HPDE6-E6E7 (cell line): ENCODE data around the gene SHC1.
A peak's percentile ranks its signal among the peaks of the same experiment; 100 is the strongest.

Experiments used
- DNase-seq: peaks from one replicate; pipeline ENCODE4 v3.0.0; 2011; ENCODE audit warnings: missing footprints; ENCODE audit errors: extremely low spot score

The SHC1 gene

GRCh38 chr1:154957091-154957657, 13.4 kb downstream of the SHC1 start:
- no peak for DNase-seq

GRCh38 chr1:154956544-154956941, 14.0 kb downstream of the SHC1 start:
- DNase-seq: no peak

DNA sequence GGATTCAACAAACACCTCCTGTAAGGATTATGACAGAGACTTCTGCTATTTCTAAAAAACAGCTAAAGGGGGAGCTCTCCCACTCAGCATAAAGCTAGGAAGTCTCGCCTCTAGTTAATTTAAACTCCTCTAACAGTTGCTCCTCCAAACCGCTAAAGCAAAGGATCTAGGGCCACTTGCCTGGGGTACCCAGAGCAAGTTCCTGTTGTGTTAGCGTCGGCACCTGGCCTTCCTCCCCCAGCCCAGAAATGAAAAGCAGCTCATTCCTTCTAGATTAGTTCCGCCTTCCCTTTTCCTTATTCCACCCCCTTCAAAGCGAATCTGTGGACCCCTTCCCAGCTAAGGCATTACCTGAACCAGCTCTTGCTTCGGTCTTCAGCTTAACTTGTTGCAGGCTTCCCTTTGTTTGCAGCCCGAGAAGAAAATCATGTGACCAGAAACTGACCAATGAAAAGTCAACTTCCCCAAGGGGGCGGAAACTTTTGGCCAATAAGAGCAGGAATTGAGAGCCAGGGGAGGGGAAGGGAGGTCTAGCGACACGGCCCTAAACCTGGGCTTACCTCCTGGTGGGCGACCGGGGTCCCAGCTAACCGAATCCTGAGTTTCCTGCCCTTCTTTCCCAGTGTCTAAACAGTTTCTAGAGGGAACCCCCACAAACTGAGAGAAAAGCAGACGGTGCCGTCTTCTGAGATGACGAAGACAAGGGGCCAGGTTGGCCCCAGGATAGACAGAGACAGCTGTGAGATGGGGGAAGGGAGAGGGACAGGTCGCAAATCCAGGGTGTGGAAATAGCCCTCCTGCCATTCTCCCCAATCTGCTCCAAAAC, 14.6 kb downstream of the SHC1 start, which contains the start of gene PBXIP1:
Gene PBXIP1, minus strand, starts transcription at position 382 of the 826 bp plus-strand sequence. CDS start 2,378 bp downstream, outside the sequence.
- DNase-seq: peak; percentile 95

DNA sequence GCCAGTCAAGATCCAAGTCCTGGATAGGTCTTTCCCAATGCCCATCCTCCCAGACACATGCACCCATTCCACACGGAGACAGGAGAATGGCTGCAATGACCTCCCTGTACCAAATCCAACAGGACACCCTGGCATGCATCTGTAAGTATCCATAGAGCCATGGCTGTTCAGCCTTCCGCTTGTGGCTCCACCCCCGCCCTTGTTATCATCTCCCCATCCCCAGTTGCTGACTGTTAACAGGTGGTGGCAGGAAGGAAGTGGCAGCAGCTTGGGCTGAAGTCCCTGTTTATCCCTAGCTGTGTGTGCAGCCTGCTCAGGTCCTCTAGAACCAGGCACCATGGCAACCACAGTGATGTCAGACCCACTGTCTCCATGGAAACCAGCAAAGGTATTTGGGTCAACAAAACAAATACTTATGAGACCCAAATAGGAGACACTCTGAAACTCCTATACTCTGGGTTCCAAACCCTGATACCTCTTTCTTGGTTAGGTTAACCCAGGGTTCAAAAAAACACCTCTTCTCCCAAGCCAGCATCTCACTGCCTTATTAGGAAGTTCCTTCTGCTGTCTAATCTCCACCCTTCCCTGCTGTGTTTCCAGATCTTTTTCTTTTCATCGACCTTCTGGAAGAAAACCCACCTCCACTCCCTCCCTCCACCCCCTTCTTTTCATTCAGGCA, 15.4 kb downstream of the SHC1 start:
- DNase-seq: no peak

DNA sequence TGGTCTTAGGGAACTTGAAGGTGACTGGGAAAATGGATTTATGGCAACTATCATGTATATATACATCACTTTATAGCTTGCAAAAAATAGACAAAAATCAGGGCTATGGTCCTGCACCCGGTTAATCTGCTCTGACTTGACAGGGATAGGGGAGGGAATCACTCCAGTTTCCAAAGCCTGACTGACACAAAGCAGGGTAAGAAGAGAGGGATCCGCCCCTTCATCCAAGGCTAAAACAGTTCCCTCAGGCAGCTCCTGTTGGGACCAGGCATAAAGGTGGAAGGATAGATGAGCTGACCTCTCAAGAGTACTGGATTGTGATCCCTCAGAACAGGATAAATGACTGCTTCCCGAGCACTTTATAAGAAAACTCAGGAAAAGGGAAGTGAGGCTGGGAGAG, 16.0 kb downstream of the SHC1 start:
- no peak for DNase-seq

GRCh38 chr1:154953611-154954038, 16.9 kb downstream of the SHC1 start:
- DNase-seq: no peak

GRCh38 chr1:154952664-154953063, 17.9 kb downstream of the SHC1 start:
- DNase-seq: no peak

- no peak for DNase-seq
Measured at GRCh38 chr1:154951901-154952657, 18.5 kb downstream of the SHC1 start.

- no peak for DNase-seq
Measured at GRCh38 chr1:154948079-154948478, 22.5 kb downstream of the SHC1 start.

GRCh38 chr1:154945962-154946850, 24.3 kb downstream of the SHC1 start:
- no peak for DNase-seq

- DNase-seq: no peak
Measured at GRCh38 chr1:154945160-154945961, 25.2 kb downstream of the SHC1 start.

DNA sequence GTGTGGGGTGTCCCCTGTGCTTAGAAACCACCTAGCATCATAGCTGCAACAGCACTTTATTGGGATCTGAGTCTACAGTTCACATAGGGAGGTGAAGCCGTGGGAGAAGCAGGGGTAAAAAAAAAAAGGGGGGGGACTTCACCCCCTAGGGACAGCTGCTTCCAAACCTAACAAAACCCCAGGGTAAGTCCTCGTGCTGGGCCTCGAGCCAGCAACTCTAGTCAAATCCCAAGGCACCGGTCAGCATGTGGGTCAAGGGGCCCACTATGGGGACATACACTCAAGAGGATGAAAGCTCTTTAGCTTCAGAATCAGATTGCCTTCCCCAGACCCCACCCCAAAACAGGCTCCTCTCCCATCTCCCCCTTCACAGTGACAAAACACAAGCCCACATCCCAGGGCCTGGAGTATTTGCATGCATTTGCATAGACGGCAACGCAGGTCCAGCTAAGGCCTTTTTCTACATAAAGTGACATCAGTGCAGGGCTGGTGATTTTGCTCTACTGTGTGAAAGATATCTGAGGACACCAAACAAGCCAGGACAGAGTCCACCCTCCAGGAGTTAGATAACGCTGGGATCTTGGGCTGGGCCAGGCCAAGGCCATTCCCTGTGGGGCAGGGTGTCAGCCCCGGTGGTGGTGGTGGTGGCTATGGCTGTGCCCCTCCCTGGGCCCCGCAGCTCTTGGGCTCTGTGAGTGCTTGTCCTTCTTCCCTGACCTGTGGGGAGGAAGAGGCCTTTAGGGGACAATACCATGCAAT, 26.0 kb downstream of the SHC1 start:
- DNase-seq: no peak

DNA sequence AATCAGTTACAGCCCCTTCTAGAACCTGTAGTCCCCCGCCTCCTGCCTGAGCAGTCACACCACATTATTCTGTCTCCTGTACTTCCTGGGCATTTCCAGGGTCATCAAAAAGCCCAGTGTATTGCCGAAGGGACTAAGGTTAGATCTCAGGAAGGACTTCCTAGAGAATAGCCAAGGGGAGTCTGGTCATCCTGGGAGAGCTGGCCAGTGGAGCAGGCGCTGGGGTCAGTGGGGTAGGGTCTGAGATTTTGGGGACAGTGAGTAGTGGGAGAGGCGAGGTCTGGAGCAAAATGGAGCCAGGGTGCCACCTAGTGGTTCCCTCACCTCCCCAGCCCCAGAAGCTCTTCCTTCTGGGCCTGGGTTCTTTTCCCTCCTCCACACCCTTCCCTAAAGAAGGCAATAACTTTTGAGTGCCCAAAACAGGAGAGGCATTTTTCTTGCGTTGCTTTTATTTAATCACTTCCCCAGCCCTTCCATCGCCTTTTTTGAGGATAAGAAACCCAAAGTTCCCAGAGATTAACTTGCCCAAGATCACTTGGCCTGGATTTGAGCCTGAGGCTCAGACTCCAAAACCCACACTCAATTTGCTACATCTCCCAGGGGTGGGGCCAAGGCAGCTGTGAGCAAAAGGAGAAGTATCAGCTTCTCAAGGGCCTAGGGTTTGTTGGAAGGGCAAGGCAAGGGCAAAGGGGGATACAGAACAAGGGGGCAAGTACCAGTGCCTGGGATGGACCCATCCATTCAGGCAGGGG, 26.7 kb downstream of the SHC1 start:
- DNase-seq: no peak

GRCh38 chr1:154941333-154942013, 29.1 kb downstream of the SHC1 start:
- no peak for DNase-seq

DNA sequence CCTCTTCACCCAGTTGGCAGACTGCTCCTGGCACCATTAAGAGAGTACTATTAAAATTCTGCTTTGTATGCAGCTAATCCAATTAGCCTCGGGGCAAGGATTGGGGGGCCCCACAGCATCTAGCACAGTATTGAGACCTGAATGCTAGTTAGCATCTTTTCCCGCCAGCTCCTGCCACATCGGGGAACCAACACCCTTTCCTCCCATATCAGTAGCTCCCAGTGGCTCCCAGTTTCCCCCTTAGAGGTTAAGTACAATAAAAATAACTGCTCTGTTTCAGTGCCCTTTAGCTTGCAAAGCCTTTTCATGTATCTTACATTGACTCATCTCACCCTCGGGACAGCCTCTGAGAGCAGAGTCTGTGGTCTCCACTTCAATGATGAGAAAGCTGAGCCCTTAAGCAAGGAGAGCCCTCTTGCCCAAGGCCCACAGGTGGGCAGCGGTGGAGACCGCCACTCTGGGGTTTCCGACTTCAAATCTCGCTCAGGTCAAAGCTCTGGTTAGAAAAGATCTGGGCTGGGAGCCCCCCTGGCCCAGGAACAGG, 29.8 kb downstream of the SHC1 start:
- DNase-seq: no peak

DNA sequence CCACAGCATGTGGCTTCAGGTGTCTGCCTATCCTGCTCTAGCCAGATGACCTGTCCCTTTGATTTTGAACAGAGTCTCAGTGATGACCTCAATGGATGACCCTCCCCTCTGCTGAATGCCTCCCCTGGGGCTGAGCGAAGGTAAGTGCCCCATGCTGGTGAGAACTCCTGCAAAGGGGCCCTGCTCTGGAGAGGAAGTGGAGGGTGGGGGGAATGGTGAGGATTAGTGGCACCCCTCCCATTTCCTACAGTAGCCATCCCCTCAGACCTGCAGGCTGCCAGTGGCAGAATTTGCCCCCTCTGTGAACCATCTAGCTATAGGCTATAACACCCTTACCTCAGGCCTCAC, 30.4 kb downstream of the SHC1 start:
- no peak for DNase-seq

DNA sequence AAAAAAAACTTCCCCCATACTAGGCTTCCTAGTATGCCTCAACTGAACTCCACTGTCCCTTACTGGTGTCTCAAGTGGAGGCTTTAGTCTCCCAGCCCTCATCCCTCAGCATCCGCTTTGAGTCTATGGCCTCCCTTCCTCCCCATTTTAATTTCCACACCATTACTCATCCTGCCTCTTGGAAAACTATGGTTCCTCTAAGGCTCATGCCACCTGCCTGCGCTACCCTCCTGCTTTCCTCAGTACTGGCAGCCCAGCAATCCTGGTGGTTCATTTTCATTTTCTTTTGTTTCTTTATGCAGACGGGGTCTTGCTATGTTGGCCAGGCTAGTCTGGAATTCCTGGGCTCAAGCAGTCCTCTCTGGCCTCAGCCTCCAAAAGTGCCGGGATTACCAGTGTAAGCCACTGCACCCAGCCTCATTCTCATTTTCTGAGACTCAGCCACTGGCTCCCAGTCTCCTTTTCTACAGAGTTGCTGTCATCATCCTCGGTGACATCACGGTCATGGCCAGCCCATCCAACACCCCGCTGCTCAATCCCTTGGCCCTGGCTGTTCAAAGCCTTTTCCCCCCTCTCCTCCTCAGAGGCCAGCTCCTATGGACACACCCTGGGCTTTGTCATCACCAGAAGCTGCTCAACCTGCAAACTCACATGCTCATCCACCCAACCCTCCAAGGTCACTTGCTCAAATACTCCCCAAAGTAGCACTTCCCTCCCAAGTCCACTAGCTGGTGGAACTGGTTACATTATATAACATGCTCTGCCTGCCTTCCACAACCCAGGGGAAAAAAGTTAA, 31.7 kb downstream of the SHC1 start:
- no peak for DNase-seq
